ENCODE data around the gene GABBR2. TPM values are rescaled to one million over a fixed set of nuclear protein-coding genes. Genes with fewer than 3 reads are reported as not detected.

The GABBR2 gene
- total and polyA plus RNA-seq, 2 donors (not counting 1 experiment from before 2014, with no cell fraction given): 0.03 TPM; not detected in 1

GRCh38 chr9:98556511-98556910, 152.2 kb downstream of the GABBR2 start:
- WGBS (ENCODE audit: insufficient coverage): 99% methylated on average over 9 of the region's 12 CpGs
- Histone ChIP-seq H3K79me2 (ENCODE audit: control insufficient read depth, insufficient read depth, low read length) (no peaks in the 10 kb centered on the region), H3K4me2 (replicated peaks; ENCODE audit: low read depth, low read length, poor library complexity, severe bottlenecking) (no peak overlapping the region), H3K4me3 (ENCODE audit: control extremely low read depth in 1 of 5, extremely low read depth in 1 of 5, insufficient read depth in 1 of 5, low read depth in 2 of 5, low read length in 4 of 5) (no peak overlapping the region), H3K9ac (ENCODE audit: low read length) (no peak overlapping the region), H3K36me3 (replicated peaks in 1 of 2; ENCODE audit: control extremely low read depth in 1 of 2, control insufficient read depth in 1 of 2, extremely low read depth in 1 of 2, insufficient read depth in 2 of 2, low read length in 1 of 2) (no peaks in the 10 kb centered on the region), H3K27me3 (replicated peaks in 1 of 4; ENCODE audit: control extremely low read depth in 1 of 4, control insufficient read depth in 3 of 4, insufficient read depth in 4 of 4, low read length in 3 of 4) (no peaks in the 10 kb centered on the region), H4K20me1 (ENCODE audit: control insufficient read depth, insufficient read depth, low read length, poor library complexity, severe bottlenecking) (no peaks in the 10 kb centered on the region), H3K27ac (ENCODE audit: low read length in 2 of 2) (no peak overlapping the region), H2AFZ (ENCODE audit: insufficient read depth, low read depth, low read length, poor library complexity, severe bottlenecking) (no peak overlapping the region), H3K4me1 (ENCODE audit: control insufficient read depth in 2 of 2, insufficient read depth in 2 of 2, low read length in 2 of 2) (no peaks in the 10 kb centered on the region), H3K9me3 (ENCODE audit: control extremely low read depth in 1 of 3, control insufficient read depth in 2 of 3, insufficient read depth in 1 of 3, low read length in 2 of 3) (no peaks in the 10 kb centered on the region)
- H3K4me1 Mint-ChIP-seq: no peaks in the 10 kb centered on the region
- DNase-seq (no peak), ATAC-seq (ENCODE audit: low read depth) (no peak)
- peaks cover 26% of the 10 kb centered on the region for H3K27me3 Mint-ChIP-seq
- H3K4me3 Mint-ChIP-seq: no peak overlapping the region
- no peak overlapping the region for H3K27ac Mint-ChIP-seq
- no peak for TF ChIP-seq EZH2 (IDR thresholded peaks at IDR 0.05; ENCODE audit: borderline replicate concordance, insufficient read depth, low read depth, low read length, poor library complexity, severe bottlenecking)
- no peak for TF ChIP-seq CTCF (IDR thresholded peaks at IDR 0.05)
- POLR2A ChIA-PET: no interaction called here
- intact Hi-C loops (cut with micrococcal nuclease): no loop called here
- no peaks in the 10 kb centered on the region for H3K9me3 Mint-ChIP-seq (ENCODE audit: insufficient read depth)
- CTCF ChIA-PET: no interaction called here

GRCh38 chr9:98555651-98556465, 152.9 kb downstream of the GABBR2 start:
- no peak overlapping the region for H3K9ac ChIP-seq (ENCODE audit: low read length)
- DNase-seq (no peak), ATAC-seq (ENCODE audit: low read depth) (no peak)
- ChIA-PET POLR2A (no interaction called here), CTCF (no interaction called here)
- Mint-ChIP-seq H3K4me1 (no peaks in the 10 kb centered on the region), H3K4me3 (no peak overlapping the region), H3K27ac (no peak overlapping the region), H3K27me3 (peaks cover 26% of the 10 kb centered on the region), H3K9me3 (ENCODE audit: insufficient read depth) (no peaks in the 10 kb centered on the region)
- H3K4me3 ChIP-seq (ENCODE audit: control extremely low read depth in 1 of 5, extremely low read depth in 1 of 5, insufficient read depth in 1 of 5, low read depth in 2 of 5, low read length in 4 of 5): no peak overlapping the region
- TF ChIP-seq EZH2 (IDR thresholded peaks at IDR 0.05; ENCODE audit: borderline replicate concordance, insufficient read depth, low read depth, low read length, poor library complexity, severe bottlenecking) (no peak), CTCF (IDR thresholded peaks at IDR 0.05) (no peak)
- H3K27ac ChIP-seq (ENCODE audit: low read length in 2 of 2): no peak overlapping the region
- WGBS (ENCODE audit: insufficient coverage): 92% methylated on average over 8 of the region's 10 CpGs
- H2AFZ ChIP-seq (ENCODE audit: insufficient read depth, low read depth, low read length, poor library complexity, severe bottlenecking): no peak overlapping the region
- H3K4me1 ChIP-seq (ENCODE audit: control insufficient read depth in 2 of 2, insufficient read depth in 2 of 2, low read length in 2 of 2): no peaks in the 10 kb centered on the region
- H4K20me1 ChIP-seq (ENCODE audit: control insufficient read depth, insufficient read depth, low read length, poor library complexity, severe bottlenecking): no peaks in the 10 kb centered on the region
- H3K36me3 ChIP-seq (replicated peaks in 1 of 2; ENCODE audit: control extremely low read depth in 1 of 2, control insufficient read depth in 1 of 2, extremely low read depth in 1 of 2, insufficient read depth in 2 of 2, low read length in 1 of 2): no peaks in the 10 kb centered on the region
- H3K9me3 ChIP-seq (ENCODE audit: control extremely low read depth in 1 of 3, control insufficient read depth in 2 of 3, insufficient read depth in 1 of 3, low read length in 2 of 3): no peaks in the 10 kb centered on the region
- intact Hi-C loops (cut with micrococcal nuclease): no loop called here
- no peaks in the 10 kb centered on the region for H3K27me3 ChIP-seq (replicated peaks in 1 of 4; ENCODE audit: control extremely low read depth in 1 of 4, control insufficient read depth in 3 of 4, insufficient read depth in 4 of 4, low read length in 3 of 4)
- no peak overlapping the region for H3K4me2 ChIP-seq (replicated peaks; ENCODE audit: low read depth, low read length, poor library complexity, severe bottlenecking)
- no peaks in the 10 kb centered on the region for H3K79me2 ChIP-seq (ENCODE audit: control insufficient read depth, insufficient read depth, low read length)

All from B cell (primary cell).